HG02970 (cell line): ENCODE data around the gene SORCS2.

Source experiments
- ATAC-seq: cut with Tn5 transposase; IDR thresholded peaks from one replicate; pipeline ENCODE4 v1.9.1; 2021; ENCODE audit warnings: mild to moderate bottlenecking, moderate library complexity, moderate number of reproducible peaks; ENCODE audit not compliant: unreplicated experiment, low FRiP score

Gene SORCS2

GRCh38 chr4:7362341-7362740, 170.0 kb downstream of the SORCS2 start:
- ATAC-seq = no peak

DNA sequence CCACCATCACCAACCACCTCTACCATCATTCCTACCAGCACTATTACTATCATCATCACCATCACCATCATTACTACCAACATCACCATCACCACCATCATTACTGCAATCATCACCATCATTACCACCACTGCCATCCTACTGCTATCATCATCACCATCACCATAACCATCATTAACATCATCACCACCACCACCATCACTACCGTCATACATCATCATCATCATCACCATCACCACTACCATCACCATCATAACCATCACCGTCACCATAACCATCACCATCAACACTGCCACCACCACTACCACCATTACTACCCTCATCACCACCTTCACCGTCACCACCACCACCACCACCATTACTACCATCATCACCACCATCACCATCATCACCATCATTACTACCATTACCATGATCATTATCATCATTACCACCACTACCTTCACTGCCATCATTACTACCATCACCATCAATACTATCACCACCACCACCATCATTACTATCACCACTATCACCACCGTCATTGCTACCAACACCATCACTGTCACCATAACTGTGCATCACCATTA, 170.6 kb downstream of the SORCS2 start:
- ATAC-seq = no peak

DNA sequence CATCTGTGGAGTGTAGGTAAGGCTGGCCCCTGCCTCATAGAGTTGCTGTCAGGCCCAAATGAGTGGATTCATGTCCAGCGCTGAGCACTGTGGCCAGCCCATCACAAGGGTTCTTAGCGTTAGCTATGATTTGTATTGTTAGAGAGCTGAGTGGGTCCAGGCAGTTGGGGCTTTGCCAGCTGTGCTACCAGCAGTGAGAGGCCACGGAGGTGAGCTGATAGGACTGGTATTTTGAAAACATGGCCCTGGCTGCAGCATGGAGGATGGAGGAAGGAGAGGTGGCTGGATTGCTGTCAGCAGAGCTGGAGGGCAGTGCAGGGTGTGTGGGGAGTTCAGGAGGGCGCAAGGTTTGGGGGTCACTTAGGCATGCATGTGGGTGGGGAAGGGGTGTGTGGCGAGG, 172.6 kb downstream of the SORCS2 start:
- no peak for ATAC-seq

- no peak for ATAC-seq
Measured at GRCh38 chr4:7365462-7366179, 173.3 kb downstream of the SORCS2 start.

- ATAC-seq = no peak
Measured at GRCh38 chr4:7366180-7366945, 174.0 kb downstream of the SORCS2 start.

DNA sequence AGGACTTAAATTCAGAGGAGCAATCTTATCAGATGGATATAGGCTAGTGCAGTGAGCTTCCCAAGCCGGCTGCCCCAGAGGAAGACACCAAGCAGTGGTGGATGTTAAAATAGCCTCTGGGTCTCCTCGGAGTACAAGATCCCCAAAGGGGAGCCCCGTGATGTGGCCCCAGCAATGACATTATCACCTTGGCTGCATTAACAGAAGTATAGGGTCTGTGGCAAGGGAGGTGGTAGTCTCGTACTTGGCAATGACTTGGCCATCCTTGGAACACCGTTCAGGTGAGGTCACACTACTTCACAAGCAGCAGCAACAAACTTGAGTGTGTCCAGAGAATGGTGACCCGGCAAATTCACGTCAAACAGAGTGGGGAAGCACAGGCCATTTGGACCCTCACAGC, 174.6 kb downstream of the SORCS2 start:
- ATAC-seq = no peak

DNA sequence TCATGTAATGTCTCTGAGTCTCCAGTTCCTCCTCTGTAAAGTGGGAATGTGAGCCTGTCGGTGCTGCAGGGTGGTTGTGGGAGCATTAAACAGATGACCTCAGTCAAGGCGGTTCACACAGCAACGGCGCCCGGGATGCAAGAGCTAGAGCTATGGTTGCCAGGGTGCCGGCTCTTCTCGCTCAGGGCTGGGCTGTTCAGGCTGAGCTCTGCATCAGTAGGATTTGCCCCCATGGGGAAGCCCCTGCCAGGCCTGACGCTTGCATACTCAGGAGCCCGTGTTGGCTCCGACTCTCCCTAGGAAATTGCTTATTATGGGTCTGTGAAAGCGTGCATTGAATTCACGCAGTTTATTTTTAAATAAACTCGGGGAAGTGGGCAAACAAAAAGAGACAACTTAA, 175.1 kb downstream of the SORCS2 start:
- ATAC-seq = no peak

DNA sequence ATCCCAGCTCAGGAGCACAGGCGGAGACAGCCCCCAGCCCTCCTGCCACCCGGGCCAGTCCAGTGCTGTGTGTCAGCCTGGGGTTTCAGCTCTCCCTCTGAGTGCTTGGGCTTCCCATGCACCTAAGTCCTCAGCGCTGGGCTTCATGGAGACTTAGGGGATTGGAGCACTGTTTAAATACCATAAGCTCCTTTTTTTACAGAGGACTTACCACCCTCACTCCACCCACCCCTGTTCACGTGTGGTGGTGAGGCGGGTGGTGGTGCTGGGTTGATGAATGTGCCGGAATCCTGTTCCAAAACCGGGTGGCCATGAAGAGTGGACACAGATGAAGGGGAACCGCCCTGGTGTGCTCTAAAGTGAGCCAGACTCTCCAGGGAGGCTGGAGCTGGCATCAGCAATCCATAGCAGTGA, 175.5 kb downstream of the SORCS2 start:
- ATAC-seq = no peak

GRCh38 chr4:7368296-7368695, 176.0 kb downstream of the SORCS2 start:
- ATAC-seq = no peak

DNA sequence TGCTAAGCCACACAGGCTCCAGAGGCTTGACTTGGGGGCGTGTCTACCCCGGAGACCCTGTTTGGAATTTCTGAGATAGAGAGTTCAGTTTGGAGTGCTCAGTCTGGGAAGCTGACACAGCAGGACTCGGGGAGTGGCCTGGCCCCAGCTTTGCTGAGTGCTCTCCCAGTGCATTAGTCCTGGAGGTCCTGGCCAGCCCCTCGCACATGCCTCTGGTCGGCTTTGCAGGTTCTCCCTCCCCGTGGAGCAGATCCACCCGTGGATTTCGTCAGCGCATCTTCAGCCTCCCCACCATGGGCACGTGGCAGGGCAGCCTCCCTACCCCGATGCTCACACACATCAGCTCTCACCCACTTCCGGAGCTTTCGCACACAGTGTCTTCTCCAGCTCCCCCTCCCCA, 177.2 kb downstream of the SORCS2 start:
- ATAC-seq = no peak

DNA sequence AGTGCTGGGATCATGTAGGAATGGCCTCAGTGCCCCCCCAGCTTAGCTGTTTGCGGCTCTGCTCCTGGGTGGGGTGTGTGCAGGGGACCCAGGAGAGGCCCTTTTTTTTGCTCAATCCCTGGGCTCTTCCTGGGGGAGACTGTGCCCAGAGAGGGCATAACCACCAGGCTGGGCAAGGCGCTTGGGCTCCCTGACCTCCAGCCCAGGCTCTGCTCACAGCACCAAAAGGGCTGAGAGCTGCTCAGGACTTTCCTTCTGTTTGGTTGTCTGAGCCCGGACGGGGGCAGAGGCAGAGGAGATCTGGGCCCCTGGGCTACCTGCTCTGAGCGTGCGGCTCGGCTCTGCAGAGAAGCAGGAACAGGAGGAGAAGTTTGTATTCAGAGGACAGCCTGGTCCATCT, 177.7 kb downstream of the SORCS2 start:
- ATAC-seq = no peak

GRCh38 chr4:7371210-7371941, 179.0 kb downstream of the SORCS2 start:
- no peak for ATAC-seq

DNA sequence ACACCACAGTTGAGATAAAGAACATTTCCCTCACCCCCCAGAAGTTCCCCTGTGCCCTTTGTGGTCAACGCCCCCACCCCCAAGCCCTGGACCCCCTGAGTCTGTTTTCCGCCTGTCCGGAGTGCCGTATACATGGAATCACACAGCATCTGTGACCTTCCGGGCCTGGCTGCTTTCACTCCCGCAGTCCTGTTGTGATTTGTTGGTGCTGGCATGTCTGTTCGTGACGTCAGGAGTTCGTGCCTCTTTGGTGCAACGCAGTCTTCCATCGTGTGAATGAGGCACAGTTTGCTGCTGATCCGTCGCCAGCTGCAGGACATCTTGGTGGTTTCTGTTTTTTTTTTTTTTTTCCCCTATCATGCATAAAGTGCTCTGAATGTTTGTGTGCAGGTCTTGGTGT, 180.3 kb downstream of the SORCS2 start:
- ATAC-seq = no peak

DNA sequence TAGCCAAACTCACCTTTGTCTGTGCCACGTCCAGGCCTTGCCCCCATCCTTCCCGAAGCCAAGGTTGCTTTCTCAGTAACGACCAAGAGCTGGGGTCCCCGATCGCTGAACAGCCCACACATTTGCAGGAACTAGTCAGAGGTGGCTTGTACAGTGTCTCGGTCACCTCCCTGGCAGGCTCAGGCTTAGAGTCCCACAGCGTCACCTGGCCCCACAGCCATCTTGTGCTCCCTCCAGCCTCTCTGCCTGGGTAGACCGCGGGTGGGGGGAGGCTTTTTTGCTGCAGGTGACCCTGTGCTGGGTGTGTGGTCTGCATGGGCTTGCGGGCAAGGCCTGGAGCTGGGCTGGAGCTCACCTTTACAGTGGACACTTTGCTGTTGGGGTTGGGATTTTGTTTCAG, 182.2 kb downstream of the SORCS2 start:
- no peak for ATAC-seq

DNA sequence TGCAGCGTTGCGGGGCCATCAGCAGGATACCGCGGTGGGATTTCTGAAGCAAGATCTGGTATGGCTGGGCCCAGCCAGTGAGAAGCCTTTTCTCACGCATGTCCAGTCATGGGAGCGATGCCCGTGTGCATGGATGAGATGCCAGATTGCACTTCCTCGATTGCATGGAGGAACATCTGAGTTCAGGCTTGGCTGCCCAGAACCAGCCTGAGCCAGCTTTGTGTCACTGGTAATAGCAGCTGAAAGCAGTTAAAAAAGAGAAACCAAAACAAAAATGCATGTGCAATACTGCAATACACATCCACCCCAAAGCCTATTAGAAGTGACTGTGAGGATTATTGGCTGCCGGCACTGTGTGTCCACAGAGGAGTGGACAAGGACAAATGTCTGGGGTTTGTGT, 183.1 kb downstream of the SORCS2 start:
- ATAC-seq = no peak

- ATAC-seq = no peak
Measured at GRCh38 chr4:7377223-7377865, 185.0 kb downstream of the SORCS2 start.

DNA sequence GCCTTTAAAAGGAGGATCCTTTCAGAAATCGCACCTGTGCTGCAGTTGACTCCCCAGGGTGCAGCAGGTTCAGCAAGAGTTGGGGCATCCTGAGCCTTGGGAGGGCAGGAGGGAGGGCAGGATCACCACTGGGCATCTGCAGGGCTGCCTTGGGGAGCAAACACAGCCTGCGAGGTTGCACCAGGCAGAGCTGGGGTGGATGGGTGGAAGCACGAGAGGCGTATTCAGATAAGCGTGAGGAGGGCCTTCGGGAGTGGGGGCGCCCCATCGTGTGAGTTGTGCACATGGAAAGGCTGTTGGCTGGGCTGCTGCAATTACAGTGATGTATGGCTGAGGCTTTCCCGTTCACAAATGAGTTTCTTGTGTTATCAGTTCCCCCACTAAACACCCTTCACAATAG, 186.8 kb downstream of the SORCS2 start:
- ATAC-seq = no peak

DNA sequence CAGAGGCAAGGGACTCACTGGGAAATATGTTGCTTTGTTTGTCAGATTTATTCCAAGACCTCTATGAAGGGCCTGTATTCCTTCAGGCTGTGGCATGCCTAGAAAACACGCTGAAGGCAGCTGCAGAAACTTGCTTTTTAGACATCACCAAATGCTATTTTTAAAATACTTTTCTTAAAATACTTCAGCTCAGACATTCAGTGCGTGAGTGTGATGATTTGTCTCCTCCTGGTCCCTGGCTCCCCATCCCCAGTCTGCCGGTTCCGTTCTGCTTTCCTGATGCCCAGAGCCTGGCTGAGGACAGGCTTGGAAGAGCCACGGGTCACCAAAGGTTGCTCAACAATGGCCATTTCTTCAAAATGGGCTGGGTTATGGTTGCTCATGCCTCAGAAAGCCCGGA, 187.4 kb downstream of the SORCS2 start:
- no peak for ATAC-seq

DNA sequence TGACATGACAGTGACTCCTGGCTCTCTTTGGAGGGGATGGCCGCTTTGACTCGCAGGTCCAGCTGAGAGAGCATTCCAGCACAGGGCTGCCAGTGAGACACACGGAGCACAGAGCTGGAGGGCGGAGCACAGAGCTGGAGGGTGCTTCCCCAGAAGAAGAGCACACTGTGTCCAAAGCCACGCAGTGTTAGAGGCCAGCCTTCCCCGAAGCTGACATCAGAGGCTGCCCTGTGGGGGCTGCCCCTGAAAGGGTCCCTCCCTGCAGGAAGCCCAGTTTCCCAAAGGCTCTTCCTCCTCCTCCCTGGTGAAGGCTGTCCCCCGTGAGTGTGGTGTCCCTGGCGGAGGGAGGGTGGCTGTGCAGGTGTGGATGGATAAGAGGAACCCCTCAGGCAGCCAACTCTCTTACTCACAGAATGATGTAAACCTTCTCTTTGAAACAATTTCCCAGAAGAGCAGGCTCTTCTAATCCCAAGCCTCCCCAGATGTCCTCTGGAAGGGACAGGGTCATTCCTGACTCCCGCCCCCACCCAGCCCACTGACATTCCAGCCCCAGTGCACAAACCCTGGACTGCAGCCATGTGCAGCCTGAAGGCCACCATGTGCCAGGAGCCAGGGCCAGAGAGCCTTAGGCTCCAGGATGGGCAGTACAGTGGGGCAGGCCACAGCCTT, 189.0 kb downstream of the SORCS2 start:
- no peak for ATAC-seq
